ENCODE measurements around the gene LRFN2. TPM values are rescaled to one million over a fixed set of nuclear protein-coding genes. Genes with fewer than 3 reads are reported as not detected.

Gene LRFN2
- total RNA-seq, 3 donors from 2014 or later (not counting 1 experiment from before 2014, with no cell fraction given) = 3.0 to 3.6 (median 3.5) TPM

DNA sequence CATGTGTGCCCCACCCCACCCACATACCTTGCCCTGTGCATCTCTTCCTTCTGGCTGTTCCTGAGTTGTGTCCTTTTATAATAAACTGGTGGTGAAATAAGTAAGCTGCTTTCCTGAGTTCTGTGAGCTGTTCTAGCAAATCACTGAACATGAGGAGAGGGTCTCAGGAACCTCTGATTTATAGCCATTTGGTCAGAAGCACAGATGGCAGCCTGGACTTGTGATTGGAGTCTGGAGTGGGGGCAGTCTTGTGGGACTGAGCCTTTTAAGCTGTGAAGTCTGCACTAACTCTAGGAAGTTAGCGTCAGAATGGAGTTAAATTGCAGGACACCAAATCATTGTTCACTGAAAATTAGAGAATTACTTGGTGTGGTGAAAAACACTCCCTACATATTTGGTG lies 245.4 kb downstream of the LRFN2 start:
- no peak for ATAC-seq
- Mint-ChIP-seq H3K27ac (no peak overlapping the region), H3K36me3 (no peaks in the 10 kb centered on the region), H3K27me3 (ENCODE audit: low read depth in 2 of 2) (peaks cover 23 to 32% of the 10 kb centered on the region in 2 donors), H3K4me1 (peaks cover 17 to 21% of the 10 kb centered on the region in 2 donors), H3K4me3 (no peak overlapping the region), H3K9me3 (no peaks in the 10 kb centered on the region)
- no peaks in the 10 kb centered on the region for H3K9me3 ChIP-seq (ENCODE audit: control insufficient read depth, insufficient read depth, low read length)
- no peak for TF ChIP-seq CTCF (IDR thresholded peaks at IDR 0.05)
- H3K4me3 ChIP-seq (ENCODE audit: low read length) = no peak overlapping the region
- DNase-seq = no peak
- H3K27ac ChIP-seq (ENCODE audit: low read length) = no peak overlapping the region
- intact Hi-C loops (cut with micrococcal nuclease) = no loop called here
- H3K36me3 ChIP-seq (ENCODE audit: control insufficient read depth, insufficient read depth, low read length) = no peaks in the 10 kb centered on the region
- no peaks in the 10 kb centered on the region for H3K4me1 ChIP-seq (ENCODE audit: control insufficient read depth, insufficient read depth, low read length)
- H3K27me3 ChIP-seq (ENCODE audit: control insufficient read depth, insufficient read depth, low read length) = no peaks in the 10 kb centered on the region
- WGBS (ENCODE audit: insufficient coverage) = 13% methylated on average over 1 of the region's 1 CpG

All from natural killer cell (primary cell).